CD4-positive, alpha-beta T cell treated with Interleukin-6 for 4 hours (primary cell): ENCODE results near the gene LIN37.
"Not testable (repeated sequence)": the region's sequence is repeated elsewhere in the genome, so short reads cannot be mapped to it uniquely, and the experiment has no call there.

Source experiments
- DNase-seq: peaks from one replicate; pipeline ENCODE4 v3.0.0-alpha.2; 2020; ENCODE audit warnings: mixed read lengths

Gene LIN37

DNA sequence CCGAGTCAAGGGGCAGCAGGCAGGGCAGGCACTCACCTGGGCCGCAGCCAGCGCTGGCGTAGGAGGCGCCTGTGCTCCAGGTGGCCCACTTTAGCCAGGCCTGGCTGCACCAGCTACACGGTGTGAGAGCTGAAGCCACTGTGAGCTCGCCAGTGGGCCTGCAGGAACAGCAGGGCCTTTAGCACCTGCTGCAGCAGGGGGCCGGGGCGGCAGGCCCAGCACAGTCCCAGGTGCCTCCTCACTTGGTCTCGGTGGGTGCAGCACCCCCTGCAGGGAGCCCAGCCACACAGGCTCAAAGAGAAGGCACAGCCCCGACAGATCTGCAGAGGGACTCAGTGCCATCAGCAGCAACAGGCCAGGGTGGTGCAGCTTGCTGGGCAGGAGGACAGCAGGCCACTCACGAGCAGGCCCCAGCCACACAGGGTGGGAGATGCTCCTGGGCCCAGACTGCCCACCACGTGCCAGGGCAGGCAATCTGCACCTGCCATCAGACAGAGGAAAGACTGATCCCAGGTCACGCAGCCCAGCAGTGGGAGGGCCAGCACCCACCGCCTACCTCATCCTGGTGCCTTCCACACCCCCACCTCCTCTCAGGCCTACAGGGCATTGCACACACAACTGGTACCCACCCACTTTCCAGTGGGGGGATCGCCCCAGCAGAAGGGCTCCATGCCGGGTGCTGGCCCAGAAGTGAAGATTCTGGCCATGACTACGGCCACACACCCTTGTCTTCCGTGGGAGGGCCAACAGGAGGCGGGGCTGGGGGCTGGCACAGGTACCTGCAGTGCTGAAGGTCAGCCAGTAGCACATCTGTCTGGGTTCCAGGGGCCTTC is 42.8 kb downstream of the LIN37 start:
- peak; percentile 30 for DNase-seq

DNA sequence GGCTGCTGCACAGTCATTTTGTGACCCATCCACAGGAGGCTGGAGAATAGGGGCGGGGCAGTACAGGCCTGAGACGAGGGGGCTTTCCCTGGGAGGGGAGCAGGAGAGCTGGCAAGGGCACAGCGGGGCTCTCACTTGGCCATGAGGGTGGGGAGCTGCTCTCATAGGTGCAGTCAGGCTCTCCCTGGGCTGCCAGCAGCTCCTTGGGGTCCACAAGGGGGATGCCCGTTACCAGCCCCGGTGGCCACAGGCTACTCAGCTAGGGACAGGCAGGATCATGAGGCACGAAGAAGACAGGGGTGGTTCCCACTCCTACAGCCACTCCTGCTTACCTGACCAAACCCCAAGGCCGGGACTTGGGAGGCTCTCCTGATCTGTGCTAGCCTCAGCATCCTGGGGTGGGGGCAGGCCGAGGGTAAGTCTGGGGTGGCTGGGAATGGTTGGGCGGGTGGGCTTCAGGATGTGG is 43.5 kb downstream of the LIN37 start:
- DNase-seq = no peak

DNA sequence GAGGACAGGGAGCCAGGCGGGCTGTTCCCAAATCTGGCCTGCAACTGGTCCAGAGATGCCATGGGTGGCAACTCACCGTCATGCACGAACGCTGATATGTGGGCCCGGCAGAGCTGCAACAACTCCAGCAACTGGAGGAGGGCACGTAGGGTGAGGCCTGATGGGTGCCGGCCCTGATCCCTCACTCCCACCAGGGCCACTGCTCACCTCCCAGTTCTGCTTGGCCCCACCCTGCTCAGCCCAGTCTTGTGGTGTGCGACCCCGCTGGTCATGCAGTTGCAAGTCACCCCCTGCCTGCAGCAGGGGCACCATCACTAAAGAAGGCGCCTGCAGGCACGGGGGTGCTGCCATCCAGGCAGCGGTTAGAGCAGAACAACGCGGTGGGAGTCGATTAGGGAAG is 43.9 kb downstream of the LIN37 start:
- no peak for DNase-seq

DNA sequence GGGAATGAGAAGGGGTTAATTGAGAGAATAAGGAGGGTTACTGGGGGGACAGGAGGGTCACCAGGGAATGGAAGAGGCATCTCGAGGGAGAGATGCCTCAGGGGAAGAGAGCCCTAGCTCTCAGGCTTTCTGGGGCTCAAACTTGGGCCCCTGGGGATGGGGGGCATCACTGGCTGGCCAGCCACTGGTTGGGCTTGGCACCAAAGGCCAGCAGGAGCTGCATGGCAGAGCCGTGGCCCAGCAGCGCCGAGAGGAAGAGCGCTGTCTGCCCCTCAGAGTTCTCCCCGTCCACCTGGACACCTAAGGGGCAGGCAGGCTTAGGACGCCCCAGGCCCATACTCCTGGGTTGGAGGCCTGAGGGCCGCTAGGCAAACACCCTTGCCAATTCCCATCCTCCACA is 44.5 kb downstream of the LIN37 start:
- no peak for DNase-seq

DNA sequence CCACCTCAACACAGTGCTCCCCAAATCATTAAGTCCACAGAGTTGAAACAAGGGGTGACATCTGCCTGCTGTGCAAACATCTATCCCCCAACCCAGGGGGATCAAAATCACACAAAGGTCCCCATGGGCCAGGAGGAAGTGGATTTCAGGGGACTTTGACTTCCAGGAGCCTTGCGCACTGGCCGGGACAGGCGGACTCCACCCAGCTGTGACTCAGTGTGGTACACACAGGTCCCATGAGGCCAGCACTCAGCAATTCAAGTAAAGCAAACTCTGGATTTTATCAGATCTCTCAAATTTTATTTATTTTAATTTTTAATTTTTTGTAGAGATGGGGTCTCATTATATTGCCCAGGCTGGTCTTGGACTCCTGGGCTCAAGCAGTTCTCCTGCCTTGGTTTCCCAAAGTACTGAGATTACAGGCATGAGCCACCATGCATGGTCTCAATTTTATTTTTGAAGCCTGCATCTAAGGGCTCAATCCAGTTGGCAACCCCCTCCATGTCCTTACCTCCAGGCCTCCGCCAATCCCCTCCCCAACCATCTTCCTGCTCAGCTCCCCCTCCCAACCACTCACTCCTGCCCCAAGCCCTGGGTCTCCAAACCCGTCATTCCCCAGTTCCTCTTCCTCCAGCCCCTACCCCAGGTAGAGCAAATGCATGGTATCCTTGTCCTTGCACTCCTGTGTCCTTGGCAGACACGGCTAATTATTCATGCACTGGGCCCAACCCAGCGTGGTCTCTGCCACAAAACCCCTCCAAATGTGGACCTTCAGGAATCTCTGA is 45.2 kb downstream of the LIN37 start:
- DNase-seq = no peak

DNA sequence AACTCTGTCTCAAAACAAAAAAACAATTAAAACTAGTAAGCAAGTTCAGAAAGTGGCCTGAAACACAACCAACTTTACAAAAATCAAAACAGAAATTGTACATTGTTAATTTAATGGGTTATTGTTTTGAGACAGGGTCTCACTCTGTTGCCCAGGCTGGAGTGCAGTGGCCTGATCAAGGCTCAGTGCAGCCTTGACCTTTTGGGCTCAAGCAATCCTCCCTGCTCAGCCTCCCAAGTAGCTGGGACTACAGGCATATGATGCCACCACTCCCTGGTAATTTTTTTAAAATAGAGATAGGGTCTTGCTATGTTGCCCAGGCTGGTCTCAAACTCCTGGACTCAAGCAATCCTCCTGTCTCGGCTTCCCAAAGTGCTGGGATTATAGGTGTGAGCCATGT is 47.2 kb downstream of the LIN37 start:
- not testable (repeated sequence) for DNase-seq

DNA sequence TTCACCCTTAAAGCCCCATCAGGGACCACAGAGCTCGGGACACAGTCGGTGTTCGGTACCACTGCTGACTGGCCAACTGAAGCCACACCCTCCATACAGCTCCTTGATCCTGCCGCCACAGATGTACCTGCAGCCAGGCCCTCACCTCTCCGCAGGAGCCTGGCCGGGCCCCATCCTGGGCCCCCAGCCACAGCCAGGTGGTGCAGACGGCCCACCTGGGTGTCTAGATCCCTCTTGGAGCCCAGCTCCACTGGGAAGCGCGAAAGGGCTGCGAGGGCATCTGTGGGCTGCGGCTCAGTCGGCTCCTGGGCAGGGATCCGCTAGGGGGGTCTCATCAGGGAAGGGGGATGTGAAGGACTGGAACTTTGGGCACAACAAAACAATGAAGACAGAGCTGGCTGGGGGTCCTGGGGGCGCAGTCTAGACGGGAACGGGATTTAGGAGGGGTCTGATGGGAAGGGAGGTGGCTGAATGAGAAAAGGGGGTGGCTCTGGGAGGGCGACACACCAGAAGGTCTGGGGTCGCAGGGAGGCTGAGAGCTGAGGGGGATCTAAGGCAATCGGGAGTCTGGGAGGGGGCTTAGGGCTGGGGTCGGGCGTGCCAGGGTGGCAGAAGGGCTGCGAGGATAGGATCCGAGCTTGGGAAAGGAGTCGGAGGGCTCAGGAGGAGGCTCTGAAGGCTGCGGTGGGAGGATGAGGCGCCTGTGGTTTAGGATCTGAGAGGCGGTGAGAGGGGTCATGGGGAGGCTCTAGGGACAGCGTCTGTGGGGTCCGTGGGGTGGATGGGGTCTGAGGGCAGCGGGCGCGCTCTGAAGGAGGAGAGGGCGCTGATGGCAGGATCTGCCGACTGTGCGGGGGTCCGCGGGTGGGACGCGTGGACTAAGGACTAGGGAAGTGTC is 48.5 kb downstream of the LIN37 start:
- DNase-seq = no peak

DNA sequence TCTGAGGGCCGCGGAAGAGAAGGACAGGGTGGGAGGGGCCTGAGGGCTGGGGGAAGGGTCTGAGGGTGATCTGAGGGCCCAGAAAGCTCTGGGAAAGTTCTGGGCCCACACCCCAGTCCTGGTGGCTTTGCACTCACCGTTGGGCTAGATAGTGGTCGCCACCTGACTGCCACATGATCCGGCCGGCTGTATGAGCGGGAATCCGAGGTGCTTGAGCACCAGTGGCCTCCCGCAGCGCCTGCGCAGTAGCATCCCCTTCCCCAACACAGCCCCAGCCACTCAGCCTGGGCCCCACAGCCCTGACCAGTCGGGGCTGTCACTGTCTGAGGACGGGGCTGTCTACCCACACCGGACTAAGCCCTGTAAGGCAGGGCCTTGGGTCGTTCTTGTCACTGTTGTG is 49.3 kb downstream of the LIN37 start:
- DNase-seq = peak; percentile 5

DNA sequence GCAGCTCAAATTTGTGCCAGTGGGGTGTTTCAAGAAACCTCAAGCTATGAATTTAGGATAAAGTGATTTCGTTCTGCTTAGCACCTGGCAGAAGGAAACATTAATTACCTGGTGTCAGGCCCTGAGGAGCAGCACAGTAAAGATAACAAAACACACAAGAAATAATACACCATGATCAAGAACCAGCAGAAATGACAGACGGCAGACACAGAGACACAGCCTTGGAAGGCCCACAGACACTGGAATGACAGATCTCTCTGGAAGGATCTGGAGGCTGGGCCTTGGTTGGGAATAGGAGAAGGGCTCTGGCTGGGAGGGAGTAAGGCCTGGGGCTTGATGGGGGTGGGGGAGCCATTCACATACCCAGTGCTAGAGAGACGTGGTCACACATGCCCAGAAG is 53.5 kb downstream of the LIN37 start:
- DNase-seq = no peak
